LNCaP clone FGC (cell line): ENCODE data around the gene TCTN3.
"Not testable (repeated sequence)": the region's sequence is repeated elsewhere in the genome, so short reads cannot be mapped to it uniquely, and the experiment has no call there.

Source experiments
- DNase-seq: peaks from one replicate; pipeline ENCODE4 v3.0.0-alpha.2; 2011; ENCODE audit warnings: low read depth
- H3K4me3 ChIP-seq: 2 replicates; pipeline ENCODE4 v1.5.1; 2011; ENCODE audit warnings: mild to moderate bottlenecking, low read depth, low read length, control low read depth
- CTCF ChIP-seq: IDR thresholded peaks from 2 replicates; pipeline ENCODE4 v1.5.1; 2012; ENCODE audit warnings: mild to moderate bottlenecking; ENCODE audit not compliant: control insufficient read depth, insufficient read depth; ENCODE audit errors: extremely low read depth

Gene TCTN3

GRCh38 chr10:95729323-95730055 lies 35.8 kb upstream of the TCTN3 start:
- no peak for DNase-seq
- no peak overlapping the region for H3K4me3 ChIP-seq
- TF ChIP-seq CTCF, result no peak

- no peak for DNase-seq
- 0 out of 2 replicates have a peak, but pooled peaks have one; percentile 6 for TF ChIP-seq CTCF
Measured at GRCh38 chr10:95728526-95728925, 34.8 kb upstream of the TCTN3 start.

GRCh38 chr10:95722496-95722895 lies 28.8 kb upstream of the TCTN3 start:
- DNase-seq, H3K4me3 ChIP-seq: not testable (repeated sequence)

More at GRCh38 chr10:95728526-95728925, 34.8 kb upstream of the TCTN3 start:
- H3K4me3 ChIP-seq, result no peak overlapping the region

- H3K4me3 ChIP-seq, result not testable (repeated sequence)
- peak; percentile 15 for DNase-seq
Measured at GRCh38 chr10:95720745-95721144, 27.0 kb upstream of the TCTN3 start.

GRCh38 chr10:95716866-95717265 lies 23.1 kb upstream of the TCTN3 start:
- no peak for TF ChIP-seq CTCF
- H3K4me3 ChIP-seq, result no peak overlapping the region
- no peak for DNase-seq

- no peak overlapping the region for H3K4me3 ChIP-seq
- no peak for DNase-seq
- TF ChIP-seq CTCF, result no peak
Measured at GRCh38 chr10:95716466-95716865, 22.7 kb upstream of the TCTN3 start.

GRCh38 chr10:95711492-95711891 lies 17.8 kb upstream of the TCTN3 start:
- no peak for TF ChIP-seq CTCF
- H3K4me3 ChIP-seq, result no peak overlapping the region
- no peak for DNase-seq

- no peak for DNase-seq
- no peak for TF ChIP-seq CTCF
- H3K4me3 ChIP-seq, result no peak overlapping the region
Measured at GRCh38 chr10:95706990-95707389, 13.3 kb upstream of the TCTN3 start.
